Cardiac ventricle fibroblast (primary cell): Measurements from ENCODE around the gene C15orf61. TPM values are rescaled to one million over a fixed set of nuclear protein-coding genes. Genes with fewer than 3 reads are reported as not detected.

Experiments used
- total RNA-seq: library from RNA; depleted of rRNA; stranded (reverse); fragments of >200 nt; gene quantifications from 2 replicates; pipeline ENCODE4 v1.2.3, GENCODE V29; 2015

Gene C15orf61
- 2.5 and 5.9 TPM in 2 replicates for total RNA-seq

GRCh38 chr15:67521029-67521782, at the start of gene C15orf61:
TSS of gene C15orf61 (plus strand) at chr15:67521131. CDS start at chr15:67521249, 118 bp downstream.

GRCh38 chr15:67542420-67543347, 21.8 kb downstream of the C15orf61 start, which contains the start of gene MAP2K5:
TSS of gene MAP2K5 (plus strand) at chr15:67542703. CDS start at chr15:67543336, 633 bp downstream.

Other genes with a start within 250 kb of the C15orf61 start
- 10.0 and 12.6 TPM in 2 replicates for gene MAP2K5, start 21.6 kb downstream of the C15orf61 start, total RNA-seq